GM15510 (cell line): ENCODE data around the gene CD38.

Experiments used
- POLR2A ChIP-seq: IDR thresholded peaks from 3 replicates; pipeline ENCODE4 v1.6.1; 2011; ENCODE audit warnings: borderline replicate concordance; ENCODE audit not compliant: insufficient read length; ENCODE audit errors: extremely low read depth

Gene CD38

GRCh38 chr4:15870921-15871664 lies 93.0 kb downstream of the CD38 start:
- TF ChIP-seq POLR2A: no peak

GRCh38 chr4:15873117-15873516 lies 95.0 kb downstream of the CD38 start:
- TF ChIP-seq POLR2A: no peak

GRCh38 chr4:15874671-15875070 lies 96.5 kb downstream of the CD38 start:
- TF ChIP-seq POLR2A: no peak

- TF ChIP-seq POLR2A: no peak
Measured at GRCh38 chr4:15875663-15876460, 97.7 kb downstream of the CD38 start.

- TF ChIP-seq POLR2A: no peak
Measured at GRCh38 chr4:15878011-15878410, 99.9 kb downstream of the CD38 start.

- no peak for TF ChIP-seq POLR2A
Measured at GRCh38 chr4:15881820-15882219, 103.7 kb downstream of the CD38 start.

- TF ChIP-seq POLR2A: no peak
Measured at GRCh38 chr4:15882675-15883086, 104.6 kb downstream of the CD38 start.

- TF ChIP-seq POLR2A: no peak
Measured at GRCh38 chr4:15883610-15884243, 105.6 kb downstream of the CD38 start.

GRCh38 chr4:15884666-15885065 lies 106.5 kb downstream of the CD38 start:
- TF ChIP-seq POLR2A: no peak

GRCh38 chr4:15885422-15885821 lies 107.3 kb downstream of the CD38 start:
- no peak for TF ChIP-seq POLR2A

- TF ChIP-seq POLR2A: no peak
Measured at GRCh38 chr4:15888515-15888914, 110.4 kb downstream of the CD38 start.

GRCh38 chr4:15890246-15890829 lies 112.2 kb downstream of the CD38 start:
- TF ChIP-seq POLR2A: no peak

GRCh38 chr4:15891312-15891711 lies 113.2 kb downstream of the CD38 start:
- no peak for TF ChIP-seq POLR2A

- TF ChIP-seq POLR2A: no peak
Measured at GRCh38 chr4:15893962-15894361, 115.8 kb downstream of the CD38 start.

GRCh38 chr4:15894393-15894792 lies 116.3 kb downstream of the CD38 start:
- TF ChIP-seq POLR2A: no peak
